GM12801 (cell line): ENCODE results near the gene LDAH.

Experiments used
- TF ChIP-seq, protein P1 (sequence below): IDR thresholded peaks from one replicate; pipeline ENCODE4 v1.5.1; 2011; ENCODE audit warnings: control low read depth; ENCODE audit not compliant: insufficient read length; ENCODE audit errors: extremely low read depth

LDAH gene

DNA sequence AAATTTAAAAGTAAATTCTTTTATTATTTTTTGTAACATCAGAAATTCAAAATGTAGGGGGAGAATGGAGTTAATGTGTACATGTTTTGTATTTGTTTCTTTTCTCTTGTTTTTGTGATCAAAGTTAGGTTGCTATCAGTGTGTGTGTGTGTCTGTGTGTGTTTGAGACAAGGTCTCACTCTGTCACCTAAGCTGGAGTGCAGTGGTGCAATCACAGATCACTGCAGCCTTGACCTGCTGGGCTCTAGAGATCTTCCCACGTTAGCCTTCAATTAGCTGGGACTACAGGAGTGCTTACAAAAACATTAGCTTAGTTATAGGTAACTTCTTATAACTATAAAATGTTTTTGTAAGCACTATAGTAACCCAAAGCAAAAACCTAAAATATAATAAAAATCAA, 105.3 kb downstream of the LDAH start:
- TF ChIP-seq, protein P1, sequence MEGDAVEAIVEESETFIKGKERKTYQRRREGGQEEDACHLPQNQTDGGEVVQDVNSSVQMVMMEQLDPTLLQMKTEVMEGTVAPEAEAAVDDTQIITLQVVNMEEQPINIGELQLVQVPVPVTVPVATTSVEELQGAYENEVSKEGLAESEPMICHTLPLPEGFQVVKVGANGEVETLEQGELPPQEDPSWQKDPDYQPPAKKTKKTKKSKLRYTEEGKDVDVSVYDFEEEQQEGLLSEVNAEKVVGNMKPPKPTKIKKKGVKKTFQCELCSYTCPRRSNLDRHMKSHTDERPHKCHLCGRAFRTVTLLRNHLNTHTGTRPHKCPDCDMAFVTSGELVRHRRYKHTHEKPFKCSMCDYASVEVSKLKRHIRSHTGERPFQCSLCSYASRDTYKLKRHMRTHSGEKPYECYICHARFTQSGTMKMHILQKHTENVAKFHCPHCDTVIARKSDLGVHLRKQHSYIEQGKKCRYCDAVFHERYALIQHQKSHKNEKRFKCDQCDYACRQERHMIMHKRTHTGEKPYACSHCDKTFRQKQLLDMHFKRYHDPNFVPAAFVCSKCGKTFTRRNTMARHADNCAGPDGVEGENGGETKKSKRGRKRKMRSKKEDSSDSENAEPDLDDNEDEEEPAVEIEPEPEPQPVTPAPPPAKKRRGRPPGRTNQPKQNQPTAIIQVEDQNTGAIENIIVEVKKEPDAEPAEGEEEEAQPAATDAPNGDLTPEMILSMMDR: no peak

DNA sequence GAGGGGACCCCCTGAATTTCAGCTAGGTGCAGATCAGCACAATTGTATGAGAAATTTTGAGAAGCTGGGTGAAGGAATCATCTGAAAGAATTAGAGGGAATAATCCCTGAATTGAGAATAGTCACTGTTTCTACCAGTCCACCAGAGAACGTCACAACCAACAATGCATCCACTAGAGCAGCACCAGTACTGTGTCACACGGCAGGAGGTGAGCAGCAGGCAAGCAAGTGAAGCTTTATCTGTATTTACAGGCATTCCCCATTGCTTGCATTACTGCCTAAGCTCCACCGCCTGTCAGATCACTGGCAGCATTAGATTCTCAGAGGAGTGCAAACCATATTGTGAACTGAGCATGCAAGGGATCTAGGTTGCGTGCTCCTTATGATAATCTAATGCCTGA, 115.3 kb downstream of the LDAH start:
- TF ChIP-seq, protein P1: no peak

DNA sequence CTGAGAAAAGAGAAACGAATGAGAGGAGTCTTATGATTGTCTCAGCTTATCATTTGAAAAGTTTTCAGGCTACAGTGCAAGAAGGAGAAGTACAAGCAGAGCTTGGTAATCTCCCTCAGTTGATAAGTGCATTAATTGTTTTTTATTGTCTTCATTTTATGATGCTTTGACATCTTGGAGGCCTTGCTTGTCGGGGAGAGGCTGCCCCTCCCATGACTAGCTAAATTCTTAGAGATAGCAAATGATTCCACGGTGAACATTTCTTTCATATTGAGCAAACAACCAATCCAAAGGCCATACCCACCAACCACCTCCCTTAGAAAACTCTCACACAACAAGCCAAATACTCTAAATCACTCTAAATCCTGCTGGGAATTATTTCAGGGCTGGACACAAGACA, 116.1 kb downstream of the LDAH start:
- TF ChIP-seq, protein P1: no peak

DNA sequence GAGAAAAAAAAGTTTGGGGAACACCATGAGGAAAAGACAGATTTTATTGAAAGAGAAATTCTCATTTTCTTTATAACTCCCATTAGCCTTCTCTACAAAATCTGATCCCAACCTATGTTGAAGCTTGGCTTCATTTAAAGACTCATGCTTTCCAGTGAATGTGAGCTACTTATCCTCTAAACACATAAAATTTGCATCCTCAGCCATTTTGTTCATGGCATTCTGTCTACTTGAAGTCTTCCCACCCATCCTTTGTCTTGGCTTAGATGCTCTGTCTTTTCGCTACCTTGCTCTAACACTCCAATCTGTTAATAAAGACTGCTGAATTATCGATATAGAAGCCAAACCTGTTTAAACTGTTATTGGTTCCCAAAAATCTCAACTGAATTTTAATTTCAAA, 116.7 kb downstream of the LDAH start:
- TF ChIP-seq, protein P1: no peak

DNA sequence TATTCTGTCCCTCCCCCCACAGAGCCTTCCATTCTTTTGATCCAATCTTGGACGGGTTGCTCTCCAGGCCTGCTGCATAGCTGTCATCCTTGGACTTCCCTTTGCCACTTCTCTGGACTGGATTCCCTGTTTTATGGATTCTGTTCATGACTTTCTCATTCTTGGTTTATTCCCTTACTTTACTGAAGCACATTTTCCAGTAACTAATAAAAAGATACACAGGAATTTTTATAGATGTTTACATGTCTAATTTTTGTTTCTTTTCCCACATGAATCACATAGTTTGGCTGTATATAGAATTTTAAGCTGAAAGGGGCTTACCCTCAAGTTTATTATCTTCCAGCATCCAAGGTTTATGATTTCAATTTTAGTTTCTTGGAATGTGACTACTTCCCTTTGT, 118.0 kb downstream of the LDAH start:
- TF ChIP-seq, protein P1: no peak

DNA sequence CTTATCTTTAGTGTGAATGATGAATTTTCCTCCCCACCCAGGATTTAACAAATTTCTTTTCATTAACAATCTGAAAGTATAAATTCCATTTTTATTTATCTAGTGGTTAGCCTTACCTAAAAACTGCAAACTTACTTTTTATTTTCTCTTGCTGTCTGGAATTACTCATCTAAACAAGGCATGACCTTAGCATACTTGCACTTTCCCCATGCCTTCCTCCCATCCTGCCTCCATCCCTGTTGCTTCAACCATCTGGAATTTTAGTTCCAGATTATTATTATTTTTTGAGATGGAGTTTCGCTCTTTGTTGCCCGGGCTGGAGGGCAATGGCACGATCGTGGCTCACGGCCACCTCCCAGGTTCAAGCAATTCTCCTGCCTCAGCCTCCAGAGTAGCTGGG, 120.3 kb downstream of the LDAH start:
- TF ChIP-seq, protein P1: no peak

DNA sequence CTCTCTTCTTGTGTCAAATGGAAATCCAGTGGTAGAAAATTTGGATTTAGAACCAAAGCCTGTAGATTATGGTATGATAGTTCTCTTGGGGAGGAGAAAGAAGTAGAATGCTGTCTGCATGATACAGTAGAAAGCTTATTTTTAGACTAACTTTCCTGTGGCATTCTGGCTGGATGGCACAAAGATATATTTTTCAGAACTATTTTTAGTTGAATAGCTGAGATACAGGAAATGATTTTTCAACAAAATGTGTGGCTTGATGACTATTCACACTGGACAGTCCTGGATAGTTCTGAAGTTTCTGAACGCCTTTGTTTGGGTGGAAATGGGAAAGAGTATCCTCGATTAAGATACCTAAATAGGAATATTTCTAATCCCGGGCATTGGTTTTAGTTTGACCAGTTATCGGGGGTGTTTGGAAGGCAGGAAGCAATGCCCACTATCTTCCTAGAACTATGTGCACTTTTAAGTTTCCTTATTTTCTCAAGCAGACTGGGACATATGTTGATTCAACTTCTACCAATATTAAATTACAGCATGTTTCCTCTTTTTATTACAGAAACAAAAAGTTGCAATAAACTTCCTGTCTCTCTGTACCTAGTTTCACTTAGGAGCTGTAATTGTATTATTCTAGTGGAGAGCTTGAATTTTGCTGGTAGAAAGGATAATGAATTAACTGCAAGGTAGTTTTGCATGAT, 123.8 kb downstream of the LDAH start:
- TF ChIP-seq, protein P1: no peak
